Breast epithelium (tissue), 4 donors: ENCODE results near the gene DIS3L2. TPM values are rescaled to one million over a fixed set of nuclear protein-coding genes. Genes with fewer than 3 reads are reported as not detected.

ENCODE experiments used
- DNase-seq, 2 donors: peaks; one replicate each; pipeline ENCODE4 v3.0.0-alpha.2; 2019; ENCODE audit warnings: low spot score in 2 of 2
- H3K27ac ChIP-seq, 2 donors: fragments of 200-600 bp; sonication (generic) in 1 of 2; one replicate each; pipeline ENCODE4 v1.5.1; 2016 to 2019; ENCODE audit warnings: mild to moderate bottlenecking in 1 of 2
- H3K27me3 ChIP-seq, 2 donors: fragments of 200-600 bp; sonication (generic) in 1 of 2; one replicate each; pipeline versions ENCODE4 v1.5.1 to v1.6.0; 2017 to 2019; ENCODE audit warnings: control low read depth in 1 of 2, mild to moderate bottlenecking in 1 of 2
- H3K36me3 ChIP-seq: fragments of 200-600 bp; one replicate; pipeline ENCODE4 v1.5.1; 2019
- H3K4me1 ChIP-seq, 2 donors: fragments of 200-600 bp; sonication (generic); one replicate each; pipeline ENCODE4 v1.5.1; 2016 to 2019; ENCODE audit warnings: control low read depth in 1 of 2
- H3K4me3 ChIP-seq, 3 donors: fragments of 200-600 bp; sonication (generic); 1 replicate in 2 of 3; 2 replicates in 1 of 3; pipeline ENCODE4 v1.5.1; 2016 to 2019; ENCODE audit warnings: mild to moderate bottlenecking in 3 of 3, moderate library complexity in 2 of 3
- H3K9me3 ChIP-seq, 2 donors: fragments of 200-600 bp; sonication (generic) in 1 of 2; one replicate each; pipeline ENCODE4 v1.5.1; 2016 to 2019; ENCODE audit warnings: control low read depth in 1 of 2
- CTCF ChIP-seq, 3 donors: fragments of 450-650 bp; IDR thresholded peaks; one replicate each; pipeline ENCODE4 v1.5.1; 2016 to 2017; ENCODE audit warnings: antibody characterized with exemption in 3 of 3, mild to moderate bottlenecking in 3 of 3, moderate library complexity in 3 of 3
- POLR2A ChIP-seq: fragments of 450-650 bp; IDR thresholded peaks from one replicate; pipeline ENCODE4 v1.6.1; 2016; ENCODE audit warnings: antibody characterized with exemption, mild to moderate bottlenecking, moderate library complexity
- POLR2AphosphoS5 ChIP-seq, 3 donors: sonication (generic); formaldehyde crosslinking; IDR thresholded peaks; one replicate each; pipeline ENCODE4 v1.6.1; 2017; ENCODE audit warnings: antibody characterized with exemption in 3 of 3
- intact Hi-C: fragments of 100-400 bp; cut with DNase I; formaldehyde crosslinking; loops from one replicate; pipeline ENCODE4 v1.15.1; 2023; ENCODE audit warnings: low total_unique reads
- total RNA-seq, 3 donors: library from RNA; depleted of rRNA; stranded (reverse); fragments of >200 nt; gene quantifications; one replicate each; pipeline ENCODE4 v1.1.0, GENCODE V29; 2016

Gene DIS3L2
- total RNA-seq, 3 donors from 2014 or later, result 19.2 to 38.9 (median 33.4) TPM

- Histone ChIP-seq H3K4me3 (no peak overlapping the region), H3K27me3 (no peaks in the 10 kb centered on the region), H3K27ac (no peak overlapping the region), H3K4me1 (no peaks in the 10 kb centered on the region), H3K9me3 (no peaks in the 10 kb centered on the region), H3K36me3 (no peaks in the 10 kb centered on the region)
- no peak for DNase-seq
- TF ChIP-seq CTCF (IDR thresholded peaks at IDR 0.05) (no peak), POLR2A (no peak), POLR2AphosphoS5 (IDR thresholded peaks at IDR 0.05) (no peak)
- intact Hi-C loops, result no loop called here
Observed at GRCh38 chr2:232237464-232237863, 276.0 kb downstream of the DIS3L2 start.

GRCh38 chr2:232238108-232238507 is 276.6 kb downstream of the DIS3L2 start:
- H3K27ac ChIP-seq, result no peak overlapping the region
- no peaks in the 10 kb centered on the region for H3K9me3 ChIP-seq
- H3K4me3 ChIP-seq, result no peak overlapping the region
- no peaks in the 10 kb centered on the region for H3K27me3 ChIP-seq
- no peak for DNase-seq
- H3K4me1 ChIP-seq, result no peaks in the 10 kb centered on the region
- intact Hi-C loops, result no loop called here
- TF ChIP-seq POLR2A, result no peak
- no peak for TF ChIP-seq CTCF (IDR thresholded peaks at IDR 0.05)
- TF ChIP-seq POLR2AphosphoS5 (IDR thresholded peaks at IDR 0.05), result no peak
- no peaks in the 10 kb centered on the region for H3K36me3 ChIP-seq

GRCh38 chr2:232238596-232238995 is 277.1 kb downstream of the DIS3L2 start:
- Histone ChIP-seq H3K4me3 (no peak overlapping the region), H3K9me3 (no peaks in the 10 kb centered on the region), H3K27ac (no peak overlapping the region), H3K4me1 (no peaks in the 10 kb centered on the region), H3K36me3 (no peaks in the 10 kb centered on the region), H3K27me3 (no peaks in the 10 kb centered on the region)
- no peak for DNase-seq
- no peak for TF ChIP-seq POLR2A
- TF ChIP-seq CTCF (IDR thresholded peaks at IDR 0.05), result no peak
- TF ChIP-seq POLR2AphosphoS5 (IDR thresholded peaks at IDR 0.05), result no peak
- intact Hi-C loops, result no loop called here

- Histone ChIP-seq H3K27me3 (no peaks in the 10 kb centered on the region), H3K4me1 (no peaks in the 10 kb centered on the region), H3K27ac (no peak overlapping the region), H3K36me3 (no peaks in the 10 kb centered on the region), H3K4me3 (no peak overlapping the region), H3K9me3 (no peaks in the 10 kb centered on the region)
- intact Hi-C loops, result no loop called here
- no peak for DNase-seq
- TF ChIP-seq POLR2A, result no peak
- no peak for TF ChIP-seq CTCF (IDR thresholded peaks at IDR 0.05)
- no peak for TF ChIP-seq POLR2AphosphoS5 (IDR thresholded peaks at IDR 0.05)
Observed at GRCh38 chr2:232239951-232240681, 278.6 kb downstream of the DIS3L2 start.

GRCh38 chr2:232240906-232241305 is 279.4 kb downstream of the DIS3L2 start:
- H3K4me3 ChIP-seq, result no peak overlapping the region
- no peaks in the 10 kb centered on the region for H3K36me3 ChIP-seq
- no peaks in the 10 kb centered on the region for H3K27me3 ChIP-seq
- H3K9me3 ChIP-seq, result no peaks in the 10 kb centered on the region
- no peak for TF ChIP-seq POLR2A
- no peak for TF ChIP-seq CTCF (IDR thresholded peaks at IDR 0.05)
- TF ChIP-seq POLR2AphosphoS5 (IDR thresholded peaks at IDR 0.05), result no peak
- H3K27ac ChIP-seq, result no peak overlapping the region
- no peak for DNase-seq
- H3K4me1 ChIP-seq, result no peaks in the 10 kb centered on the region
- intact Hi-C loops, result no loop called here
